ENCODE data around the gene PWP1.
"Not testable (repeated sequence)": the region's sequence is repeated elsewhere in the genome, so short reads cannot be mapped to it uniquely, and the experiment has no call there.

The PWP1 gene

DNA sequence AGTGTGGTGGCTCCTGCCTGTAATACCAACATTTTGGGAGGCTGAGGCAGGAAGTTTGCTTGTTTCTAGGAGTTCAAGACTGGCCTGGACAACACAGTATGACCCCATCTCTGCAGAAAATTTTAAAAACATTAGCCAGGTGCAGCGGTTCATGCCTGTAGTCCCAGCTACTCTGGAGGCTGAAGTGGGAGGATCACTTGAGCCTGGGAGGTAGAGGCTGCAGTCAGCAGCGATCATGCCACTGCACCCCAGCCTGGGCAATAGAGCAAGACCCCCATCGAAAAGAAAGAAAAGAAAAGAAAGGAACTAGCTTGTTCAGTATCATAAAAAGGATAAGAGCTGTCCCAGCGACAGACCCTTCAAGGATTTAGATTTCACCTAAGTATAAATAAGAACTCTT, 18.1 kb upstream of the PWP1 start:
- no peak for DNase-seq

- no peak for DNase-seq
Measured at GRCh38 chr12:107668320-107669098, 17.1 kb upstream of the PWP1 start.

GRCh38 chr12:107669946-107670345, 15.7 kb upstream of the PWP1 start:
- DNase-seq = no peak

DNA sequence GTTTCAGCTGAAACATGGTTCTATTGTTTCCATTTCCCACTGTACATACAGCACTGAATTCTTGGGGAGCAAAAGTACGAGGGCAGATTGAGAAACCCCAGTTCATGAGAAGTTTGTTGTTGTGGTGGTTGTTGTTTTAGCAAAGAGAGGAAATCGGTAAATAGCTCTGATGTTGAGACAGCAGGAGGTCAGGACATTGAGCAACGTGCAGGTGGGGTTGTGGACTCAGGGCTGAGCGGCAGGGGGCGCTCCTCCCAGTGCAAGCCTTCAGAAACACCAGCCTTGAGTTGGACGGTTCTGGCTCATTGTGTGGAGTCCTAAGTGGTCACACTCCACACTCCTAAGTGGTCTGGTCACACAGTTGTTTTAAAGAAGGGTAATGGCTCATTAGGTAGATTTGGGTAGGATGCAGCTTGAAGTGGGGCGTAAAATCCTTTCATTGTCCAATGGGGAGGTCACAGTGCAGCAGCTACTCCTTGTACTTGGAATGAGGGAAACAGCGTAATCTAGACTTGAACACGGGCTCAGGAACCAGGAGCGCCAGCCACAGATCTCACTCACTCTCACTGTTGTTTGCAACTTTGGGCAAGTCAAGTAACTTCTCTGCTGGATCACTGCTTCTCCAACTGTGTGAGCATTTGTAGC, 14.5 kb upstream of the PWP1 start:
- no peak for DNase-seq

DNA sequence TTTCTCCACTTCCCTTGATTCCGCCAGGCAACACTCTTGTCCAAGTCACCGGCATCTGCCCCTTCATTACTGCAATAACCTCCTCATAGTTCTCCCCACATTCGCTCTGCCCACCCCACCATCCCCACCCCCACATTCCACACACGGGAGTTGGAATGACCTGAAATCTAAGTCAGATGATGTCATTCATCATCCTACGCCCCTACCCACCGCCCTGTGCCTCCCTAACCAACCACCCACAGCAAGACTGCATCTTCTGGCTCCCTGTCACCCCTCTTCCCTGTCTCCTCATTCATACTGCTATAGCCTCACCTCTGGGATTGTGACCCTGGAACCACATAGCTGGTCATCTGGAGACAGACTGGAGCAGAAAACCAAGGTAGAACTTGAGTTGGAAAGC, 7.9 kb upstream of the PWP1 start:
- no peak for DNase-seq

GRCh38 chr12:107679336-107679735, 6.3 kb upstream of the PWP1 start:
- DNase-seq = no peak

GRCh38 chr12:107681455-107681835, 4.2 kb upstream of the PWP1 start:
- no peak for DNase-seq

GRCh38 chr12:107681836-107682820, 3.5 kb upstream of the PWP1 start:
- DNase-seq = no peak

DNA sequence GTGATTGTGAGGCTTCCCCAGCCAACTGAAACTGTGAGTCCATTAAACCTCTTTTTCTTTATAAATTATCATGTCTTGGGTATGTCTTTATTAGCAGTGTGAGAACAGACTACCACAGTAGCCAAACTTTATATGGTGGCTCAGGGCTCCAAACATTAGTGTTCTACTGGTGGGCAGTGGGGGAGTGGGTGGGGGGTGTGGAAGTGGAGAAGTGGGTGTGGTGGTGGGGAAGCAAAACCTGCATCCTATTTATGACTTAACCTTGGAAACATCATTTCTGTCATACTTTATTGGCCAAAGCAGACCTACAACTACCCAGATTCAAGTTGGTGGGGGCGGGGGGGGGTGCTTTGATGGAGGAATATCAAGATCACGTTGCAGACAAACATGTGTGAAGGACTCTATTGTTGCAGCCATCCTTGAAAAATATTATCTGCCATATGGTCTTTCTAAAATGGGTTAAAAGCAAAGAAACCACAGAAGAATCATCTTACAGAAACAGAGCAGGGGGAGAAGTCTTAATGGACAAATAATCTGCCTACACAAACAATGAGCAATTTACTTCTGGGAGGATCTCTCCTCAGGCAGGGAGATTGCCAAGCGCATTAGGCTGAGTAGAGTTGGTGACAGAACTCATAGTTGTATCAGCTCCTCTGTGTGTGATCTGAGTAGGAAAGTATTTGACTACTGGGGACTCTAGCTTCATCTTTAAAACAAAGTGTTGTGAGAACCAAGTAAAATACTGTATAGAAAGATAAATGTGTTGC, 1.4 kb upstream of the PWP1 start:
- no peak for DNase-seq

DNA sequence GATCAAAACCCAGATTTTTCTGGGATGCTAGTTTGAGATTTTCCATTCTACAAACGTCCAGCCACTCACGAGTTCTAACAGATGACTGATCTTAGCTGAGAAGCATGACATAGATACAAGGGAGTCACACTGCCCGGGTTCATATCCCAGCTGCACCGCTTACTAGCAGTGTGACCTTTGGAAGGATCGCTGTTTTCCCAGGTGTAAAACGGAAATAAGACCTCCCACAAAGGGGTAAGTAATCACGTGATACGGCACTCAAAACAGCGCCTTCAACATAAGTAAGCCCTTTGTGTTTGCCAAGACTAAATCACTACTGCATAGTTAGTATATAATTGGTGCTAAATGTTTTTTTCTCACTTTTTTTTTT, 624 bp upstream of the PWP1 start:
- DNase-seq = no peak

GRCh38 chr12:107695772-107696171, 10.2 kb downstream of the PWP1 start:
- not testable (repeated sequence) for DNase-seq

GRCh38 chr12:107702106-107702505, 16.5 kb downstream of the PWP1 start:
- no peak for DNase-seq

DNA sequence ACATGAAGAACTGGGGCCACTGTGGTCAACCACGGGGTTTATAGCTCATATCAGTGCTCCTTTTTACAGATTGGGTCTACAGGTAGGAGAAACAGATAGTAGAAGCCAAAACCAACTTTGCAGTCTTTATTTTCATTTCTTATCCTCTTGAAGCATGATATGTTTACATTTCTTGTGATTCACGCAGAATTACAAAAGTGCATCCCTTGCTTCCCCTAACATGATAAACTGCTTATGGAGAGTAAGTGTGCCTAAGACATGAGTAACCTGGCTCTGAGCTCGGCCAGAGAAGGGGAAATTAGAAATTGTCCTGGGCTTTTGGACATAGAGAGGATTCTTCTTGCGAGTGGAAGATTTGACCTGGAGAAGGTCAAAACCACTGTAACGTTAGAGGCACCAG, 18.4 kb downstream of the PWP1 start:
- DNase-seq = no peak

DNA sequence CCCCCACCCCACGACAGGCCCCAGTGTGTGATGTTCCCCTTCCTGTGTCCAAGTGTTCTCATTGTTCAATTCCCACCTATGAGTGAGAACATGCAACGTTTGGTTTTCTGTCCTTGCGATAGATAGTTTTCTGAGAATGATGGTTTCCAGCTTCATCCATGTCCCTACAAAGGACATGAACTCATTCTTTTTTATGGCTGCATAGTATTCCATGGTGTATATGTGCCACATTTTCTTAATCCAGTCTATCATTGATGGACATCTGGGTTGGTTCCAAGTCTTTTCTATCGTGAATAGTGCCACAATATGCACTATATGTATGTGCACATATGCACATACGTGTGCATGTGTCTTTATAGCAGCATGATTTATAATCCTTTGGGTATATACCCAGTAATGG, 19.9 kb downstream of the PWP1 start:
- DNase-seq = not testable (repeated sequence)

GRCh38 chr12:107715780-107716179, 30.2 kb downstream of the PWP1 start:
- no peak for DNase-seq

- no peak for DNase-seq
Measured at GRCh38 chr12:107718606-107719005, 33.0 kb downstream of the PWP1 start.

GRCh38 chr12:107727327-107727726, 41.7 kb downstream of the PWP1 start:
- not testable (repeated sequence) for DNase-seq

- not testable (repeated sequence) for DNase-seq
Measured at GRCh38 chr12:107727742-107728141, 42.1 kb downstream of the PWP1 start.

GRCh38 chr12:107730618-107731341, 45.2 kb downstream of the PWP1 start:
- no peak for DNase-seq

- DNase-seq = no peak
Measured at GRCh38 chr12:107731366-107731765, 45.8 kb downstream of the PWP1 start.
